Measurements from ENCODE around the gene CCDC85C. TPM values are rescaled to one million over a fixed set of nuclear protein-coding genes. Genes with fewer than 3 reads are reported as not detected.

Gene CCDC85C
- total and polyA plus RNA-seq, 2 of the 4 experiments (the other 2 are of a cell fraction) = 16.0 to 19.0 TPM

DNA sequence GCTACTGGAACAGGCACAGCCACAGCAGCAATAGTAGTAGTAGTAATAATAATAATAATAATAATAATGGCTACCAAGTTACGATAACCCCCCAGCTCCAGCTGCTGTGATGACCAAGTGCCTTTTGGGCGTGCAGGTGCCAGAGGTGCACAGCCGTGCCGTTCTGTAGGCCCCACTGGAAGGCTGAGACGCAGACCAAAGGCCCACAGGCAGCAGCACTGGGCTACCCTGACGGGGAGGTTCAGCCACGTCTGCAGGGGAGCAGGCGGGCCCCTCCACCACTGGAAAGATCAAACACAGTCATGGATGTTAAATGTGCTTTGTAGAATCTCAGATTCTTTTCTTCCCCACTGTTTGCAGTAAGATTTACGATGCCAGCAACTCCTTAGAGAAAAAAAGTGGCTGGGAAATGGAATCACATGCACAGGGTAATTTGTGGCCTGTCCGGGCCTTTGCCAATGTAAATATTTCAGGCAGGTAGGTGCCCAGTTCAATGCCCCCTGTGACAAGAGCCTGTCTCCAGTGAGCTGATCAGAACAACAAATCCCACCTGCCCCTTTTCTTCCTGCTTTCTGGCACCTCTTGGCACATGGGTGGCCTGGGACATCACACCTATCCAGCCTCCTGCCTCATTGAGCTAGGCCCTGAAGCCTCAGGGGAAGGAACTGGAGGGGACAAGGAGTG lies 32.6 kb downstream of the CCDC85C start (continued):
- TF ChIP-seq SMC3 (IDR thresholded peaks at IDR 0.05; ENCODE audit: low read depth, low read length) (no peak), POLR2A (IDR thresholded peaks at IDR 0.05; ENCODE audit: low read depth, low read length) (no peak), NFE2L2 (IDR thresholded peaks at IDR 0.05; ENCODE audit: low read depth, low read length) (no peak)

DNA sequence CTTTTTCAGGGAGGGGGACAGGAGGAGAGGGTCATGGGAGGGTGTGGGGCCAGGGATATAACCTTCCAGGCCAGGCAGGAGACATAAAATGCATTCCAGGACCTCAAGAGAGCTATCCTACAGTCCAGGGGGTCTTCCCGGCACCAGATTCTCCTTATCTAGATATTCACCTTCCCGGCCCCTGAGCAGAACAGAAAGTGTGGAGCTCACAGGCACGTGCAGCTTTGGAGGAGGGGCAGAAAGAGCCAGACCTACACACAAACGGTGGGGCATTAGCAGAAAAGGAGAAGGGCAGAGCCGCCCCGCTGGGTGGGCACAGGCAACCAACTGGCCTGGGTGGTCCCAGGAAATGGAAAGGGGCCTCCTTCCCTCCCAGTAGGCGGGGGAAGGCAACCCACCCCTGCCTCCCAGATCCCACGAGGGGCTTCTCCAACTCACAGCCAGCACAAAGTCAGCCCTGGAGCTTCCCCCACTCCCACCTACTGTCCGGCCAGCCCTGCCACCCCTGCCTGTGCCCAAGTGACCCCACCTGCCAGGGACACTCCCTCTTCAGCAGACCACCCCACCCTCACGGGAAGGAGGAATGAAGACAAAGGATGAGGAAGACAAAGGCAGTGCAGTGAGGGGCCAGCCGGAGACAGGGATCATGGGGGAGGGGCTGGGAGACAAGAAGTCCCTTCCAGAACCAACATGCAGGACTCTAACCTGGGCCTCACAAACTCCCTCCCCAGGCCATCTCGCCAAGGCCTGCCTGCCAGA lies 33.3 kb downstream of the CCDC85C start:
- Histone ChIP-seq H3K4me1 (ENCODE audit: control insufficient read depth, insufficient read depth, low read length) (peaks cover 47% of the 10 kb centered on the region), H4K91ac (ENCODE audit: insufficient read depth, low read depth, low read length) (no peak overlapping the region), H2AK9ac (replicated peaks; ENCODE audit: low read depth, low read length, poor library complexity) (no peak overlapping the region), H4K5ac (ENCODE audit: low read depth, low read length) (no peak overlapping the region), H2BK120ac (ENCODE audit: low read depth, low read length) (no peak overlapping the region), H3K56ac (ENCODE audit: extremely low read depth, insufficient read depth, low read length) (no peak overlapping the region), H3K9ac (ENCODE audit: low read depth, low read length) (no peak overlapping the region), H3K4me3 (ENCODE audit: insufficient read depth, low read depth, low read length) (no peak overlapping the region), H3K9me3 (ENCODE audit: control insufficient read depth, insufficient read depth, low read length) (no peaks in the 10 kb centered on the region), H3K4me2 (ENCODE audit: low read depth, low read length) (no peak overlapping the region), H2BK20ac (ENCODE audit: low read depth, low read length) (no peak overlapping the region), H4K20me1 (ENCODE audit: insufficient read depth, low read length) (peaks cover 48% of the 10 kb centered on the region), H3K36me3 (ENCODE audit: control insufficient read depth, insufficient read depth, low read length) (no peaks in the 10 kb centered on the region), H2BK5ac (ENCODE audit: low read depth, low read length, poor library complexity, severe bottlenecking) (no peak overlapping the region), H2AFZ (replicated peaks; ENCODE audit: low read length, poor library complexity) (no peak overlapping the region), H3K23ac (ENCODE audit: low read depth, low read length) (no peak overlapping the region), H3K27me3 (ENCODE audit: control insufficient read depth, insufficient read depth, low read length) (no peaks in the 10 kb centered on the region), H3K4ac (ENCODE audit: low read depth, low read length) (no peak overlapping the region), H3K14ac (replicated peaks; ENCODE audit: low read depth, low read length) (no peak overlapping the region), H3K79me1 (ENCODE audit: low read depth in 1 of 2, low read length in 2 of 2) (peaks cover 26 to 91% of the 10 kb centered on the region in 2 experiments; a peak in 3 of 4 replicates), H2BK15ac (ENCODE audit: low read depth, low read length) (no peak overlapping the region), H4K8ac (ENCODE audit: low read depth in 2 of 2, low read length in 2 of 2) (no peak overlapping the region), H2AK5ac (ENCODE audit: low read depth, low read length) (no peak overlapping the region), H3K9me1 (ENCODE audit: insufficient read depth, low read length) (peaks cover 31% of the 10 kb centered on the region), H3K18ac (ENCODE audit: low read depth, low read length) (no peak overlapping the region), H3K27ac (ENCODE audit: insufficient read depth, low read length) (no peak overlapping the region)
- BruUV-seq (replicated peaks) = no TSS peak
- DNase-seq (no peak), ATAC-seq (ENCODE audit: low read depth) (no peak)
- in situ Hi-C loops (cut with MboI; ENCODE audit: low sequenced_read_pairs) = no loop called here
- POLR2A ChIA-PET (ENCODE audit: unreplicated experiment) = no interaction called here
- 70% methylated on average over 2 of the region's 12 CpGs; no CpG with 5 or more reads in 1 of the 2 experiments for WGBS, 2 experiments (ENCODE audit: extremely low coverage in 2 of 2, insufficient read length in 1 of 2)
- CTCF ChIA-PET = no interaction called here
- dilution Hi-C loops (cut with HindIII; ENCODE audit: low sequenced_read_pairs, unreplicated experiment) = no loop called here
- intact Hi-C loops (cut with micrococcal nuclease) = no loop called here
- TF ChIP-seq CHD1 (IDR thresholded peaks at IDR 0.05; ENCODE audit: low read depth, low read length) (no peak), NFE2L2 (IDR thresholded peaks at IDR 0.05; ENCODE audit: low read depth, low read length) (no peak), POLR2A (IDR thresholded peaks at IDR 0.05; ENCODE audit: low read depth, low read length) (no peak), RAD21 (IDR thresholded peaks at IDR 0.05; ENCODE audit: low read length) (no peak), SMC3 (IDR thresholded peaks at IDR 0.05; ENCODE audit: low read depth, low read length) (no peak), RFX5 (IDR thresholded peaks at IDR 0.05; ENCODE audit: low read depth, low read length) (no peak), FOS (IDR thresholded peaks at IDR 0.05; ENCODE audit: low read depth, low read length) (no peak), BHLHE40 (IDR thresholded peaks at IDR 0.05; ENCODE audit: low read depth, low read length) (no peak)
- TF ChIP-seq, protein P1, sequence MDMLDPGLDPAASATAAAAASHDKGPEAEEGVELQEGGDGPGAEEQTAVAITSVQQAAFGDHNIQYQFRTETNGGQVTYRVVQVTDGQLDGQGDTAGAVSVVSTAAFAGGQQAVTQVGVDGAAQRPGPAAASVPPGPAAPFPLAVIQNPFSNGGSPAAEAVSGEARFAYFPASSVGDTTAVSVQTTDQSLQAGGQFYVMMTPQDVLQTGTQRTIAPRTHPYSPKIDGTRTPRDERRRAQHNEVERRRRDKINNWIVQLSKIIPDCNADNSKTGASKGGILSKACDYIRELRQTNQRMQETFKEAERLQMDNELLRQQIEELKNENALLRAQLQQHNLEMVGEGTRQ (IDR thresholded peaks at IDR 0.05; ENCODE audit: low read depth, low read length) = no peak
